SK-N-SH (cell line): ENCODE data around the gene MTUS2. TPM values are rescaled to one million over a fixed set of nuclear protein-coding genes. Genes with fewer than 3 reads are reported as not detected.

Experiments
- CTCF ChIA-PET: fragments of 300-600, 350-600 bp; formaldehyde crosslinking; extraction: SDS; loops from one replicate; lab custom pipeline; 2021; lab: Yijun Ruan, JAX
- POLR2A ChIA-PET: fragments of 350-600 bp; sonication (Branson Sonifier 250); formaldehyde crosslinking; extraction: SDS; loops from one replicate; lab custom pipeline; 2020; ENCODE audit warnings: antibody characterized with exemption, inconsistent platforms; lab: Yijun Ruan, JAX
- DNase-seq: peaks from one replicate; pipeline ENCODE4 v3.0.0; 2012
- H2AFZ ChIP-seq: fragments of 200-600 bp; sonication (generic); 2 replicates; pipeline ENCODE4 v1.8.1; 2016; ENCODE audit warnings: antibody characterized with exemption, mild to moderate bottlenecking, low read depth
- H3F3A ChIP-seq: fragments of 200-600 bp; sonication (generic); replicated peaks from 2 replicates; pipeline ENCODE3; 2016; ENCODE audit warnings: antibody characterized with exemption, mild to moderate bottlenecking; ENCODE audit not compliant: insufficient read depth
- H3K27ac ChIP-seq, 2 experiments: fragments of 200-500 bp in 1 of 2; fragments of 200-600 bp in 1 of 2; sonication (Bioruptor generic) in 1 of 2; sonication (generic), shearing (Covaris generic) in 1 of 2; 2 replicates each; pipeline versions ENCODE4 v1.5.1 to v1.6.1; 2014 to 2016; ENCODE audit warnings: low read depth in 2 of 2, inconsistent platforms in 1 of 2, low read length in 1 of 2, mild to moderate bottlenecking in 1 of 2, mixed read lengths in 1 of 2
- H3K27me3 ChIP-seq: fragments of 200-600 bp; sonication (generic), shearing (Covaris generic); 2 replicates; pipeline ENCODE4 v1.6.1; 2016; ENCODE audit warnings: mixed run types; ENCODE audit not compliant: insufficient read depth
- H3K36me3 ChIP-seq, 2 experiments: fragments of 200-500 bp in 1 of 2; fragments of 200-600 bp in 1 of 2; sonication (Bioruptor generic) in 1 of 2; sonication (generic) in 1 of 2; replicated peaks in 1 of 2; 2 replicates each; pipeline versions ENCODE3 to v1.5.1; 2014 to 2016; ENCODE audit warnings: low read length in 1 of 2, mild to moderate bottlenecking in 1 of 2; ENCODE audit not compliant: insufficient read depth in 2 of 2, control insufficient read depth in 1 of 2
- H3K4me1 ChIP-seq, 2 experiments: fragments of 200-500 bp in 1 of 2; fragments of 200-600 bp in 1 of 2; sonication (Bioruptor generic) in 1 of 2; sonication (generic), shearing (Covaris generic) in 1 of 2; 2 replicates each; pipeline versions ENCODE4 v1.5.1 to v1.6.1; 2014 to 2016; ENCODE audit warnings: low read depth in 1 of 2, low read length in 1 of 2, mixed run types in 1 of 2; ENCODE audit not compliant: insufficient read depth in 2 of 2, control insufficient read depth in 1 of 2
- H3K4me2 ChIP-seq: fragments of 200-600 bp; sonication (generic), shearing (Covaris generic); 2 replicates; pipeline ENCODE4 v1.6.1; 2017; ENCODE audit warnings: mixed run types
- H3K4me3 ChIP-seq, 2 experiments: fragments of 200-500 bp in 1 of 2; fragments of 200-600 bp in 1 of 2; sonication (Bioruptor generic) in 1 of 2; sonication (generic), shearing (Covaris generic) in 1 of 2; 2 replicates each; pipeline versions ENCODE4 v1.5.1 to v1.8.1; 2014 to 2016; ENCODE audit warnings: low read depth in 2 of 2, inconsistent platforms in 1 of 2, low read length in 1 of 2, mild to moderate bottlenecking in 1 of 2, mixed read lengths in 1 of 2, moderate library complexity in 1 of 2
- H3K79me2 ChIP-seq: fragments of 200-600 bp; sonication (generic); 2 replicates; pipeline ENCODE4 v1.8.1; 2017; ENCODE audit warnings: mild to moderate bottlenecking; ENCODE audit not compliant: insufficient read depth
- H3K9ac ChIP-seq: fragments of 200-600 bp; sonication (generic); 2 replicates; pipeline ENCODE4 v1.6.1; 2017; ENCODE audit warnings: mixed run types
- H3K9me2 ChIP-seq: fragments of 200-600 bp; sonication (generic); 2 replicates; pipeline ENCODE4 v1.6.1; 2017; ENCODE audit warnings: mixed run types
- H3K9me3 ChIP-seq: fragments of 200-600 bp; sonication (generic); 2 replicates; pipeline ENCODE4 v1.6.1; 2017; ENCODE audit warnings: mixed run types, mild to moderate bottlenecking, moderate library complexity
- H4K20me1 ChIP-seq: fragments of 200-600 bp; sonication (generic); 2 replicates; pipeline ENCODE4 v1.6.1; 2017; ENCODE audit warnings: mild to moderate bottlenecking, mixed run types; ENCODE audit not compliant: insufficient read depth
- CHD2 ChIP-seq: fragments of 150-350 bp; IDR thresholded peaks from 2 replicates; pipeline ENCODE4 v1.6.1; 2018; ENCODE audit warnings: low read length; ENCODE audit not compliant: partially characterized antibody
- ELF1 ChIP-seq: IDR thresholded peaks from 2 replicates; pipeline ENCODE4 v1.4.0; 2012
- EP300 ChIP-seq, 2 experiments: IDR thresholded peaks; 2 replicates each; pipeline versions ENCODE4 v1.4.0 to v1.6.1; 2012; ENCODE audit warnings: borderline replicate concordance in 1 of 2, low read depth in 1 of 2, low read length in 1 of 2
- EZH2phosphoT487 ChIP-seq: fragments of 200-600 bp; sonication (generic); IDR thresholded peaks from 2 replicates; pipeline ENCODE4 v1.6.1; 2017; ENCODE audit warnings: low read depth, mixed run types, mild to moderate bottlenecking, antibody characterized with exemption, moderate library complexity, borderline replicate concordance
- FOSL2 ChIP-seq: IDR thresholded peaks from 2 replicates; pipeline ENCODE4 v1.4.0; 2012; ENCODE audit warnings: low read depth, mild to moderate bottlenecking, moderate library complexity, borderline replicate concordance
- FOXJ3 ChIP-seq: sonication (generic); formaldehyde crosslinking; IDR thresholded peaks from 2 replicates; pipeline ENCODE4 v1.5.1; 2020; ENCODE audit warnings: mild to moderate bottlenecking, missing genetic modification reagents
- GABPA ChIP-seq: IDR thresholded peaks from 2 replicates; pipeline ENCODE4 v1.4.0; 2012; ENCODE audit warnings: low read depth, mild to moderate bottlenecking
- GATA2 ChIP-seq: sonication (generic); formaldehyde crosslinking; IDR thresholded peaks from 2 replicates; pipeline ENCODE4 v1.5.0; 2020; ENCODE audit warnings: mild to moderate bottlenecking, missing genetic modification reagents
- JUND ChIP-seq: IDR thresholded peaks from 2 replicates; pipeline ENCODE4 v1.4.0; 2012
- RAD21 ChIP-seq: IDR thresholded peaks from 2 replicates; pipeline ENCODE4 v1.6.1; 2012; ENCODE audit warnings: mild to moderate bottlenecking, low read length
- RCOR1 ChIP-seq: fragments of 150-350 bp; IDR thresholded peaks from 2 replicates; pipeline ENCODE4 v1.6.1; 2017; ENCODE audit warnings: antibody characterized with exemption, low read length
- RFX5 ChIP-seq: IDR thresholded peaks from 2 replicates; pipeline ENCODE4 v1.6.1; 2012; ENCODE audit warnings: mild to moderate bottlenecking, improper control_type of control experiment, low read length
- RXRA ChIP-seq: IDR thresholded peaks from 2 replicates; pipeline ENCODE4 v1.4.0; 2012; ENCODE audit warnings: low read depth, mild to moderate bottlenecking, borderline replicate concordance
- SIN3A ChIP-seq: IDR thresholded peaks from 2 replicates; pipeline ENCODE4 v1.6.1; 2012; ENCODE audit warnings: low read depth, mild to moderate bottlenecking, low read length, moderate library complexity, borderline replicate concordance
- SMC3 ChIP-seq: IDR thresholded peaks from 2 replicates; pipeline ENCODE4 v1.6.1; 2012; ENCODE audit warnings: low read depth, low read length, improper control_type of control experiment
- TAF1 ChIP-seq: IDR thresholded peaks from 2 replicates; pipeline ENCODE4 v1.6.1; 2012; ENCODE audit warnings: low read depth, mild to moderate bottlenecking, low read length, moderate library complexity, borderline replicate concordance
- TCF12 ChIP-seq: IDR thresholded peaks from 2 replicates; pipeline ENCODE4 v1.4.0; 2012
- YY1 ChIP-seq: IDR thresholded peaks from 2 replicates; pipeline ENCODE4 v1.4.0; 2012; ENCODE audit warnings: low read depth, mild to moderate bottlenecking
- WGBS: methylation state at CpG from one replicate; pipeline ENCODE4 v1.1.6; 2017; ENCODE audit warnings: low lambda C conversion rate; 5-methylcytosine and 5-hydroxymethylcytosine counted together
- polyA plus RNA-seq, 3 experiments: library from polyadenylated mRNA; depleted of rRNA; stranded (reverse); fragments of >200 nt; gene quantifications; 2 replicates each; pipeline ENCODE4 v1.2.3, GENCODE V29; 2012
- TF ChIP-seq, protein P1 (sequence below): fragments of 150-350 bp; IDR thresholded peaks from 2 replicates; pipeline ENCODE4 v1.6.1; 2016; ENCODE audit warnings: mild to moderate bottlenecking, low read depth, low read length
- TF ChIP-seq, protein P2 (sequence below): IDR thresholded peaks from 2 replicates; pipeline ENCODE4 v1.4.0; 2012; ENCODE audit warnings: low read depth
- TF ChIP-seq, protein P3 (sequence below): IDR thresholded peaks from 2 replicates; pipeline ENCODE4 v1.4.0; 2012; ENCODE audit warnings: low read depth, borderline replicate concordance
- TF ChIP-seq, protein P4 (sequence below): IDR thresholded peaks from 2 replicates; pipeline ENCODE4; 2012

Gene MTUS2
- polyA plus RNA-seq, 1 of the 3 experiments (the other 2 are of a cell fraction): 1.7 TPM

DNA sequence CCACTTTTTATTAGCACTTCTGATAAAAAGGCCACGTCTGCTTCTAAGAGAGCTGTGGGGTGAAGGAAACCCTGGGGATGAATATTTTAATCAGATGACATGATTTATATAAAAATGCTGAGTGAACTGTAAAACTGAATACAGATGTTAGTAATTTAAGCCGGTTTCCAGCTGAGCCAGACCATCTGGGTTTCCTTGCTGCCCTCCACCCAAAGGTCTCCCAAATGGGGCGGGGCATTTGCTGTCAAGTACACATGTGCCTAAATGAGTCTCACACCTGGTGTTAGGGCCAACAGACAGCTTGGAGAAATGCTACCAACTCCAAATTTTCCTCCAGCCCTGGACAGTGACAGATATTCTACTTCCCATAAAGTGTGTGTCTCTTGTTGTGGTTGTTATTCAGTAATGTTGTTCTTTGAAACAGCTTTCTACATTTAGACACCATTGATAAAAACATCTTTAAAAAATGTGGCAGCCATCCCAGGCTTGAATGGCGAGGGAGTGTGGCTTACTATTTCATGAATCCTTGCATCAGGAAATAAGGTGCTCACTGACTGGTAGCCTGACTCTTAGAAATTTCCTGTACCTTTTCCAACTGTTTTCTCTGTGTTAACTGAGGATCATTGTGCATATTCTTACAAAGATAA lies 350.4 kb downstream of the MTUS2 start:
- no peaks in the 10 kb centered on the region for H3K9me2 ChIP-seq
- H3K27me3 ChIP-seq: peaks cover 15% of the 10 kb centered on the region
- ChIA-PET CTCF (no interaction called here), POLR2A (no interaction called here)
- H3K27ac ChIP-seq: no peak overlapping the region
- no peaks in the 10 kb centered on the region for H3K79me2 ChIP-seq
- TF ChIP-seq RFX5 (no peak), RXRA (no peak), RAD21 (no peak), GABPA (no peak), ELF1 (no peak), TAF1 (no peak), JUND (no peak), FOSL2 (no peak), GATA2 (no peak), TCF12 (no peak), RCOR1 (no peak), YY1 (no peak), SIN3A (no peak), SMC3 (no peak)
- TF ChIP-seq, protein P1, sequence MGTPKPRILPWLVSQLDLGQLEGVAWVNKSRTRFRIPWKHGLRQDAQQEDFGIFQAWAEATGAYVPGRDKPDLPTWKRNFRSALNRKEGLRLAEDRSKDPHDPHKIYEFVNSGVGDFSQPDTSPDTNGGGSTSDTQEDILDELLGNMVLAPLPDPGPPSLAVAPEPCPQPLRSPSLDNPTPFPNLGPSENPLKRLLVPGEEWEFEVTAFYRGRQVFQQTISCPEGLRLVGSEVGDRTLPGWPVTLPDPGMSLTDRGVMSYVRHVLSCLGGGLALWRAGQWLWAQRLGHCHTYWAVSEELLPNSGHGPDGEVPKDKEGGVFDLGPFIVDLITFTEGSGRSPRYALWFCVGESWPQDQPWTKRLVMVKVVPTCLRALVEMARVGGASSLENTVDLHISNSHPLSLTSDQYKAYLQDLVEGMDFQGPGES: no peak
- TF ChIP-seq, protein P2, sequence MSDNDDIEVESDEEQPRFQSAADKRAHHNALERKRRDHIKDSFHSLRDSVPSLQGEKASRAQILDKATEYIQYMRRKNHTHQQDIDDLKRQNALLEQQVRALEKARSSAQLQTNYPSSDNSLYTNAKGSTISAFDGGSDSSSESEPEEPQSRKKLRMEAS: no peak
- H3K4me2 ChIP-seq: no peak overlapping the region
- H3K9ac ChIP-seq: no peak overlapping the region
- no peaks in the 10 kb centered on the region for H3K9me3 ChIP-seq
- H3F3A ChIP-seq: no peaks in the 10 kb centered on the region
- DNase-seq: no peak
- 3% methylated on average over 4 of the region's 4 CpGs for WGBS
- no peak overlapping the region for H2AFZ ChIP-seq
- H3K4me1 ChIP-seq: no peaks in the 10 kb centered on the region
- no peak overlapping the region for H3K4me3 ChIP-seq
- H4K20me1 ChIP-seq: no peaks in the 10 kb centered on the region
- no peaks in the 10 kb centered on the region for H3K36me3 ChIP-seq

DNA sequence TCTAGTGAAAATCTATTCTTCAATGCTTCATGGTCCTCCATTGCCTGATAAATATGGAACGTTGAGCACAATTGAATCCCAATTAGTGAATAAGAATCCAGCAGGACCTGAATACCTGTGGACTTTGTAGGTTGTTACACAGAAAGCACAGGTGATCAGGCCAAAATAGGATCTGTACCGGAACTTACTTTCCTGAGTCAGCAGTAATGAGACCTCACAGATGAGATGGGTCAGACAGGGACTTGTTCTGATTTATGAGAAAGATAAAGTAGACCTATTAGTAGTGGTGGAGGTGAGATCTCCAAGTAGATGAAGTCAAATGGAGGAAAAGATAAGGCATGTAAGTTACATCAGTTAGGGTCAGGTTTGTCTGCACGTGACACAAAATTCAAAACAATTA lies 351.1 kb downstream of the MTUS2 start:
- H3F3A ChIP-seq: no peaks in the 10 kb centered on the region
- no peaks in the 10 kb centered on the region for H3K4me1 ChIP-seq
- H3K9me3 ChIP-seq: no peaks in the 10 kb centered on the region
- no peak overlapping the region for H3K4me3 ChIP-seq
- no peaks in the 10 kb centered on the region for H4K20me1 ChIP-seq
- no peak for DNase-seq
- no peak overlapping the region for H3K27ac ChIP-seq
- no peaks in the 10 kb centered on the region for H3K9me2 ChIP-seq
- no peak overlapping the region for H2AFZ ChIP-seq
- ChIA-PET CTCF (no interaction called here), POLR2A (no interaction called here)
- 6% methylated on average over 3 of the region's 3 CpGs for whole genome bisulfite sequencing
- no peak overlapping the region for H3K9ac ChIP-seq
- H3K4me2 ChIP-seq: no peak overlapping the region
- no peaks in the 10 kb centered on the region for H3K36me3 ChIP-seq
- H3K27me3 ChIP-seq: peaks cover 13% of the 10 kb centered on the region
- no peaks in the 10 kb centered on the region for H3K79me2 ChIP-seq
- TF ChIP-seq TAF1 (no peak), EZH2phosphoT487 (no peak), YY1 (no peak), ELF1 (no peak), SIN3A (no peak), FOSL2 (no peak), RAD21 (no peak), EP300 (IDR thresholded peaks at IDR 0.05; ENCODE audit: borderline replicate concordance in 1 of 2, low read depth in 1 of 2, low read length in 1 of 2) (no peak), CHD2 (no peak), RXRA (no peak), FOXJ3 (CRISPR knock-in tag) (no peak)
- TF ChIP-seq, protein P3, sequence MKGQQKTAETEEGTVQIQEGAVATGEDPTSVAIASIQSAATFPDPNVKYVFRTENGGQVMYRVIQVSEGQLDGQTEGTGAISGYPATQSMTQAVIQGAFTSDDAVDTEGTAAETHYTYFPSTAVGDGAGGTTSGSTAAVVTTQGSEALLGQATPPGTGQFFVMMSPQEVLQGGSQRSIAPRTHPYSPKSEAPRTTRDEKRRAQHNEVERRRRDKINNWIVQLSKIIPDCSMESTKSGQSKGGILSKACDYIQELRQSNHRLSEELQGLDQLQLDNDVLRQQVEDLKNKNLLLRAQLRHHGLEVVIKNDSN: no peak
- TF ChIP-seq, protein P1: no peak
- TF ChIP-seq, protein P4, sequence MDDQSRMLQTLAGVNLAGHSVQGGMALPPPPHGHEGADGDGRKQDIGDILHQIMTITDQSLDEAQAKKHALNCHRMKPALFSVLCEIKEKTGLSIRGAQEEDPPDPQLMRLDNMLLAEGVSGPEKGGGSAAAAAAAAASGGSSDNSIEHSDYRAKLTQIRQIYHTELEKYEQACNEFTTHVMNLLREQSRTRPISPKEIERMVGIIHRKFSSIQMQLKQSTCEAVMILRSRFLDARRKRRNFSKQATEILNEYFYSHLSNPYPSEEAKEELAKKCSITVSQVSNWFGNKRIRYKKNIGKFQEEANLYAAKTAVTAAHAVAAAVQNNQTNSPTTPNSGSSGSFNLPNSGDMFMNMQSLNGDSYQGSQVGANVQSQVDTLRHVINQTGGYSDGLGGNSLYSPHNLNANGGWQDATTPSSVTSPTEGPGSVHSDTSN: no peak
